HG03064 (cell line): ENCODE results near the gene SOAT1.
"Not testable (repeated sequence)": the region's sequence is repeated elsewhere in the genome, so short reads cannot be mapped to it uniquely, and the experiment has no call there.

ENCODE experiments used
- ATAC-seq: cut with Tn5 transposase; IDR thresholded peaks from one replicate; pipeline ENCODE4 v1.9.1; 2021; ENCODE audit warnings: low read depth; ENCODE audit not compliant: unreplicated experiment

The SOAT1 gene

GRCh38 chr1:179342740-179343404, 49.3 kb downstream of the SOAT1 start:
- no peak for ATAC-seq

GRCh38 chr1:179351281-179351680, 57.7 kb downstream of the SOAT1 start:
- ATAC-seq, result no peak

- ATAC-seq, result no peak
These were observed 58.6 kb downstream of the SOAT1 start for GRCh38 chr1:179352236-179352635.

GRCh38 chr1:179353546-179353945, 59.9 kb downstream of the SOAT1 start:
- ATAC-seq, result no peak

GRCh38 chr1:179361631-179362030, 68.0 kb downstream of the SOAT1 start:
- not testable (repeated sequence) for ATAC-seq

DNA sequence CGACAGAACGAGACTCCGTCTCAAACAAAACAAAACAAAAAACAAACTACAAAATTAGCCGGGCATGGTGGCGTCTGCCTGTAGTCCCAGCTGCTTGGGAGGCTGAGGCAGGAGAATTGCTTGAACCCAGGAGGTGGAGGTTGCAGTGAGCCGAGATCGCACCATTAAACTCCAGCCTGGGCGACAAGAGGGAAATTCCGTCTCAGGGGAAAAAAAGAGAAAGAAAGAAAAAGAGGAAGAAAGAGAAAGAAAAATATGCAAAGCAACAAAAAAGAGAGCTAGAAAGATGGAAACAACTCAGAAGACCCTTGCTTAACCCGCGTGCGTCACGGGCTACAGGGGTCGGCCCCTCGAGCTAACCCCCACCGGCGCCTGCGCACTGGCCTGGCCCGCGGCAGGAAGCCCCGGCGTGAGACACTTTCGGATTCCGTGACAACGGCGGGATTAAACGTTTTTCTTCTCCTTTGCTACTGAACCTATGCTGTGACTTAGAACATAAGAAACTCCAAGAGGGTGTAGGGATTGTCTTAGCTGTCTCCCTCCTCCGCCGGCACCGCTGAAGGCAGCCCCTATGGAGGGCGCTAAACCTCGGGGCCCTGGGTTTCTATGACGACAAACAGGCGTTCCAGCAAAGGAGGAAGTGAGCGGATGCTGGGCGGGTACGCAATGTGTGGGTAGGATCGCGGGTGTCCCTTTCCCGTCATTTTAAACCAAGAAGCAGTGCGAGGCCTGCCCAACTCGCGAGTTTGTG, 71.9 kb downstream of the SOAT1 start, which contains the start of gene AXDND1:
AXDND1 (plus strand) TSS at position 630 of the 751 bp plus-strand sequence. CDS start 539 bp downstream, outside the sequence.
- peak; percentile 98 for ATAC-seq

DNA sequence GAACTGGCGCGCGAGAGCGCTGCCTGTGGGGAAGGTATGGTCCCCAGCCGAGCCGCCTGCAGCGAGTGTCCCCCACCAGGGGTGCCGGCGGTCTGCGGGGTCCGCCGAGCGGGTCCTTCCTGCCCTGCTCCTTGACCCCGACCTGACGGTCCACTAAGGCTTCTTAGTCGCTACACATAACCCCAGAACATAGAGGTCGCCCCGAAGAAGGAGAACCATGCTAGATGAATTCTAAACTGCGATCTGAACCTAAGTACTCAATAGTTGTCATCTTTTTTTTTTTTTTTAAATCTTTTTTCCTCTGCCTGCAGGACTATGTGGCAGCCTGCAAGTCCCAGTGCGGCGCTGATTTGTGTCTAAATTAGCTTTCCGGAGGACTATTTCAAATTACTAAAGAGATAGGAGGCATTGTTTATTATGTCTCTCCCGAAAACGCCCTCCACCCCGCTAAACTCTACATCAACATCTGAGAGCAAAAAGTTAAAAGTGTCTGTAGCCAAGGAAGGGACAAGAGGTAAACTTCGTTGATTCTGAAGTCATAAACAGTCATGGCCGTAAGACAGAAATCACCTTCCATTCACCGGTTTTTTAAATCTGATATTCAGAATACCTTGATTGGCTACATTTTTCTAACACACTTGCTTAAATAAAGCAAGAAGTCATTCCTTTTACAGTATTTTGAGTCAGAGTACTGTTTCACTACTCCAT, 72.7 kb downstream of the SOAT1 start:
- peak; percentile 1 for ATAC-seq

DNA sequence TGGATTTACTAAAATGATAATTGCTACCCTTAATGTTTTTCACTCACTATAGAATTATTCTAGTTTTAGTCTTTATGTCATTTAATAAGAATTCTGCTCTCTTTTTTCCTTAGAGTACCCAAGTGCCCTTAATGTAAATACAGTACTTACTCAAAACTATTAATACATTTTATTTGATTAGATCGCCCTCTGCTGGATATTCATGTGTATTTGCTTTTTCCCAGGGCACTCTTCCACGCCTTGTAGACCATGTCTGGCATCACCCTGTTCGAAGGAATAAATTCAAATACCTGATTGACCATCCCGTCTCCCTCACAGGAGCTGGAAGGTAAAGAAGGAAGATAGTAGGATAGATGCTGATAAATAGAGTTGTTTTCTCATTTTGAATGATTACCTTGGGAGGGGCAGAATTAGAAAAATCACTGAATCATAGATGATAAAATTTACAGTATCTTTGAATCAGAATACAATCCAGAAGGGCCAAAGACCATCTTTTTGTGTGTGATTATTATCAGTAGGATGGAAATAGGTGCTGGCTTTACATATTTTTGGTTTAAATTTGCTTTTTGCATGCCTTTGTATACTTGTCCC, 76.2 kb downstream of the SOAT1 start:
- no peak for ATAC-seq

DNA sequence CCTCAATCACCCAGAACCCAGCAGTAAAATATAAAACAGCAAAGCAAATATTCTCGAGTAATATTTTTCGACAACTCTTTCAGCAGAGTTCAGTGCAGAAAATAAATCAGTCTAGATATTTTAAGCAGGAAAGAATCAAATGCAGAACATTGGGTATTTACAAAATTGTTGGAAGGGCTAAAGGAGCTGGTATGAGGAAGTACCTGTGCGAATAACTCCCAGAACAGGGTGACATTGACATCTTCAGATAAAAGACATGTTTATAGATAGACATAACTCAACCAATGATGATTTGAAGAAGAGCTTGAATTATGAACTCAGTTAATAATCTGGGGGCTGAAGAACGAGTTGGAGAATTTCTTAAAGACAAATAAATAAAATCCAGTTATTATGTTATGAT, 78.6 kb downstream of the SOAT1 start:
- ATAC-seq, result no peak

- no peak for ATAC-seq
These were observed 82.6 kb downstream of the SOAT1 start for GRCh38 chr1:179376223-179376622.

DNA sequence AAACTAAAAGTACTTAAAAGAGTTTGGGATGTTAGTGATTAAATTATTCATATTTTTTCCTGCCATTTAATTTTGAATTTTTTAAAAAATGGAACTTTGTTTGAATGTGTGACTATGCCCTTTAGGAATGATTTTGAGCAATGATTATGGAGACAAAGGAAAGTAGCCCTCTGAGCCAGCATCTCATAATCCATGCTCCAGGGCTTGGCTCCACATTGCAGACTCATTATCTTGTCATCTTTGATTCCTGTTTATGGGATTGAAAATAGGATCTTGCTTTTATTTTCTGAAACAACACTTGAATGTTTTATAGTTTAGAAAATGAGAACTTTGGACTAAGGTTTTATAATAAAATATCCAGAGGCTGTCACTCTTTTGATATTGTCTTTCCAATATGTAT, 86.7 kb downstream of the SOAT1 start:
- no peak for ATAC-seq

DNA sequence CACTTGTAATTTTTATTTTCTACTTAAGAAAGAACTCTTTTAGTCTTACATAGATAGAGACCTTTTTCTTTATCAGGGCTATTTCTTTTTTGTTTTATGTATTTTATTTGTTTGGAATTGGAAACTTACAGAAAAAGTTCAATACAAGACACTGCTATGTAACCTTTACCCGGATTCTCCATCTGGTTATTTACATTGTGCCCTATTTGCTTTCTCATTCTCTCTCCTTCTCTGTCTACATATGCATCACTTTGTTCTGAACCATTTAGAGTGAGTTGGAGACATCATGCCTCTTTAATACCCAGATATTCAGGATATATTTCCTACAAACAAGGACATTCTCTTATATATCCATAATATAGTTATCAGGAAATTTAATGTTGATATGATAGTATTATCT, 90.4 kb downstream of the SOAT1 start:
- ATAC-seq, result no peak

DNA sequence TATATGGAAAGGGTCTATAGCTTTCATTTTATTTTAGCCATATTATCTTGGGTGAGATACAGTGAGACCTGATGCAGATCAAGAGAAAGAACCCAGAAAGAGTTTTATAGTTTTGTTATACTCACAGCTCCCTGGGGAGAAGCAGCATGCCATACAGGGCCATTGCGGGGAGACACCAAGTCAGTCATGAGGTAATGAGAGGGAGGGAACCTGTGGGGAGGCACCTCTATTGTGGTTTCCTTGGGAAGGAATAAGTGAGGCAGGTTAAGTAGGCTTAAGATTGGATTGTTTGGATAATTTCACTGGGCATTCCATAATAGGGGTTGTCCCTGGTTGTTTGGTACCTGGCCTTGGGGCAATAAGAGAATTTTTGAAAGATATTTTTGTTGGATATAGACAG, 91.9 kb downstream of the SOAT1 start:
- ATAC-seq, result no peak

DNA sequence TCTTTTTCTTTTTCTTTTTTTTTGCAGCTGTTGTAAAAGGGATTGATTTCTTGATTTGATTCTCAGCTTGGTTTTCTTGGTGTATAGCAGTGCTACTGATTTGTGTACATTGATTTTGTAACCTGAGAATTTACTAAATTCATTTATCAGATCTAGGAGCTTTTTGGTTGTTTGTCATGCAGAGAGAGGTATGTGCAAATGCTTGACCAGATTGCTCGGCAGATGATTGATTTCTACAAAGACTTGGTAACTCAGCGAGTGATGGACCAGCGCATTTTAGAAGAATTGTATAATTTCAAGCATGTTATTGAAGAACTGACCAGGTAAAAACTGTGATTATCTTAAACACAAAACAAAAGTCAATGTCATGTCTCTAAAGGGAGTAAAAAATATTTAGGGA, 100.1 kb downstream of the SOAT1 start:
- no peak for ATAC-seq

GRCh38 chr1:179399399-179399798, 105.8 kb downstream of the SOAT1 start:
- ATAC-seq, result not testable (repeated sequence)
